Mesothelial cell of epicardium (in vitro differentiated cells): ENCODE results near the gene FAM168A. TPM values are rescaled to one million over a fixed set of nuclear protein-coding genes. Genes with fewer than 3 reads are reported as not detected.
A peak's percentile ranks its signal among the peaks of the same experiment; 100 is the strongest.

Experiments
- DNase-seq, 2 experiments: peaks; one replicate each; pipeline ENCODE4 v3.0.0; 2021; ENCODE audit warnings: low spot score in 2 of 2; ENCODE audit not compliant: unreplicated experiment in 2 of 2
- H3K27ac Mint-ChIP-seq: 2 replicates; pipeline ENCODE4 v1.8.0; 2021; ENCODE audit warnings: mixed read lengths
- H3K27me3 Mint-ChIP-seq: 2 replicates; pipeline ENCODE4 v1.8.0; 2021; ENCODE audit warnings: low read depth, mixed read lengths
- H3K36me3 Mint-ChIP-seq: 2 replicates; pipeline ENCODE4 v1.8.0; 2021; ENCODE audit warnings: mixed read lengths
- H3K4me1 Mint-ChIP-seq: 2 replicates; pipeline ENCODE4 v1.8.0; 2021; ENCODE audit warnings: mixed read lengths
- H3K4me3 Mint-ChIP-seq: 2 replicates; pipeline ENCODE4 v1.8.0; 2021; ENCODE audit warnings: mild to moderate bottlenecking, moderate library complexity, mixed read lengths
- H3K9me3 Mint-ChIP-seq: 2 replicates; pipeline ENCODE4 v1.8.0; 2021; ENCODE audit warnings: mixed read lengths
- total RNA-seq: library from RNA; stranded (reverse); gene quantifications from 3 replicates; pipeline ENCODE4 v1.2.1, GENCODE V29; 2021
- TF ChIP-seq, protein P1 (sequence below): fragments of 200-600 bp; sonication (generic); IDR thresholded peaks from one replicate; pipeline ENCODE4 v1.5.0; 2021; ENCODE audit warnings: antibody characterized with exemption; ENCODE audit not compliant: unreplicated experiment

FAM168A gene
- total RNA-seq, 1 donor from 2014 or later: 61.8 TPM

DNA sequence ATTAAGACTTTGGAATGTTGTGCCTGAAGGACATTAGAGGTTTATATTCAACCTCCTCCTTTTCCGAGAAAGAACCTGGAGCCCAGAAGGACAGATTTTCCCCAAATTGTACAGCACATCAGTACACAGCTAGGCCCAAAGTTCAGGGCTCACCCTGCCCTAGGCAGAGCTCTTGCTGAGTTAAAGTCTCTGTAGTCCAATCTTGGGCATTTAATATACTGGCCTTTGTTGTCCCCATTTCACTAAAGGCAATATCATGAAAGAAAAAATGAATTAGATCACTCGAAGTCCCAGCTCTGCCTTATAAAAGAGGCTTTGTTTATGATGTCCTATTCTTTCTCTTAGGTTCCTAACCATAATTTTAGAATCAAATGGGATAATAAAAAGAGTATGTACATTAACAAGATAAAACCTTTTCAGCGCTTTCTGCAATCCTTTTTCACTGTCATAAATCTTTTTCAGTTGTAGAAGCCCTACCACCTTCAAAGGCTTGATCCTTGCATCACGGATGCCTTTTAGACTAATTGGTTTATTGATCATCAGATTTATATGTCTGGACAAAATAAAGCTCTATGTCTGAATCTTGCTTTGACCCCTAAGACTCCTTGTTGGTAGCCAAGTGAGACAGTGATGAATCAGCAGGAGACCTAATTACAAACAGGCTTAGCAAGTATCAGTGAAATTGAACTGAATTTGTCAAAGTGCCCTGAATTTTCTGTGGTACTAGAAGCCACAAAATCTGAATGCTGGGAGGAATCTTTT lies 181.9 kb downstream of the FAM168A start:
- Mint-ChIP-seq H3K9me3 (no peaks in the 10 kb centered on the region), H3K4me1 (peaks cover 15% of the 10 kb centered on the region), H3K4me3 (no peak overlapping the region), H3K27ac (peak overlapping the region; percentile 62), H3K27me3 (no peaks in the 10 kb centered on the region), H3K36me3 (peaks cover 18% of the 10 kb centered on the region)
- TF ChIP-seq, protein P1, sequence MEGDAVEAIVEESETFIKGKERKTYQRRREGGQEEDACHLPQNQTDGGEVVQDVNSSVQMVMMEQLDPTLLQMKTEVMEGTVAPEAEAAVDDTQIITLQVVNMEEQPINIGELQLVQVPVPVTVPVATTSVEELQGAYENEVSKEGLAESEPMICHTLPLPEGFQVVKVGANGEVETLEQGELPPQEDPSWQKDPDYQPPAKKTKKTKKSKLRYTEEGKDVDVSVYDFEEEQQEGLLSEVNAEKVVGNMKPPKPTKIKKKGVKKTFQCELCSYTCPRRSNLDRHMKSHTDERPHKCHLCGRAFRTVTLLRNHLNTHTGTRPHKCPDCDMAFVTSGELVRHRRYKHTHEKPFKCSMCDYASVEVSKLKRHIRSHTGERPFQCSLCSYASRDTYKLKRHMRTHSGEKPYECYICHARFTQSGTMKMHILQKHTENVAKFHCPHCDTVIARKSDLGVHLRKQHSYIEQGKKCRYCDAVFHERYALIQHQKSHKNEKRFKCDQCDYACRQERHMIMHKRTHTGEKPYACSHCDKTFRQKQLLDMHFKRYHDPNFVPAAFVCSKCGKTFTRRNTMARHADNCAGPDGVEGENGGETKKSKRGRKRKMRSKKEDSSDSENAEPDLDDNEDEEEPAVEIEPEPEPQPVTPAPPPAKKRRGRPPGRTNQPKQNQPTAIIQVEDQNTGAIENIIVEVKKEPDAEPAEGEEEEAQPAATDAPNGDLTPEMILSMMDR: no peak
- DNase-seq: no peak

DNA sequence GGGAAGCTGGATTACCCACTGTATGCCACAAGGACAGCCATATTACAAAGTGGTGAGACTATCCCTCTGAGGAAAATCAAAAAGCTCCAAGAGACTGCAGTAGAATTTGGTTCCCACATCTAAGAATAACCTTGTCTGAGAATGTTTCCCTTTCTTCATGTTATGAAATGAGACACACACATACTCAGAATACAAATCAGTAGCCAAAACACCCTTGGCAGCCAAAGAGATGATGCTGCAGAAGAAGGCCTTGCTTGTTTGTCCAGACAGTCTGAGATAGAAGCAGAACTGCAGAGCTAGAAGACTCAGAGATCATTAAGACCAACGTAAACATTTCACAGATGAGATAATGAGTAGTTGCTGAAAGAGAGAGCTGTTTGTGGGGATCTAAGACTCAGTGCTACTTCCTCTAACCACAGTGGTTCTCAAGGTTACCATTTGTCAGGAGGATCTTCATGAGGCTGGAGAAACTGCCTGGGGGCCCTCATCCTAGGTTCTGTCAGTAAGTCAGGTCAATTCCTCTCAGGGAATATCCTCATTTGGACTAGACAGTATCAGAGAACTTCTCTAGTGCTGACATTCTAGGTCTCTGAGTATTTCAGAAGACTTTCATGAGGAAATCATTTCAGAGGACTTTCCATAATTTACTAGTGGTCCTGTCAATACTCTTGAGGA lies 182.8 kb downstream of the FAM168A start:
- DNase-seq: no peak
- peak overlapping the region; percentile 82 for H3K27ac Mint-ChIP-seq
- peaks cover 15% of the 10 kb centered on the region for H3K4me1 Mint-ChIP-seq
- H3K4me3 Mint-ChIP-seq: no peak overlapping the region
- H3K36me3 Mint-ChIP-seq: peaks cover 19% of the 10 kb centered on the region
- TF ChIP-seq, protein P1: no peak
- H3K9me3 Mint-ChIP-seq: no peaks in the 10 kb centered on the region
- H3K27me3 Mint-ChIP-seq: no peaks in the 10 kb centered on the region

DNA sequence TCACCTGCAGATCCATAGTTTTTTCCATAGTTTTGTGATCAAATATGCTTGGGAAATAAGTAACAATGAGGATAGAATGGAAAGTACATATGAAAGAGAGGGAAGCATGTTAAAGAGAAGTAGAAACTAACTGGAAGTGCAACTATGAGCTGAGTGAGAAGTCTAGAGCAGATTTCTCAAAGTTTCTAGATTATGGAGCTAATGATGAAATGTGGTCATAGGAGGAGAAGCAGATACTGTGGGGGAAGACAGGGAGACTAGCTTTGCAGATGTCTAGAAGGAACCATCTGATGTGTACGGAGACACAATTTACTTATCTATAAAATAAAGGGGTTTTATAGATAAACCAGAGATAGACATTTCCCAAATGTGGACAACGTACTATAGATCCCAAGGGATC lies 184.7 kb downstream of the FAM168A start:
- DNase-seq: no peak
- TF ChIP-seq, protein P1: no peak
- Mint-ChIP-seq H3K9me3 (no peaks in the 10 kb centered on the region), H3K4me3 (no peak overlapping the region), H3K27me3 (no peaks in the 10 kb centered on the region), H3K36me3 (peaks cover 24% of the 10 kb centered on the region), H3K4me1 (peaks cover 15% of the 10 kb centered on the region), H3K27ac (no peak overlapping the region)

DNA sequence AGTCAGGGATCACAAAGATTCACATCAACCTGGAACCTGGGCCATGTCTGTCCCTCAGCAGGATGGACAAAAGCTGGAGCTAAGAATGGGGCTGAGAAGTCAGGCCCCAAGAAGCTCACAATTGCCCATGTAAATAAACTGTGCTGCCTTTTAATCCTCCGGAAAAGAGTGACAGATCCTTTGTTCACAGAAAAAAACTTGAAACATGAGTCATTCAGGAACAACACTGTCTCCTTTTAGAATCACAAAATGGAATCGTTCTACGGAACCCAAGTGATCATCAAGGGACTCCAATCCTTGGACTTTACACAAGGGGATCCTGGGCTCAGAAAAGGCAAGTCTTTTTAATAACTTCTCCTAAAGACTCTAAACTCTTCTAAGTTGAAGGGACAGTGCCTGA lies 185.6 kb downstream of the FAM168A start:
- no peak overlapping the region for H3K4me3 Mint-ChIP-seq
- peaks cover 21% of the 10 kb centered on the region for H3K36me3 Mint-ChIP-seq
- H3K27me3 Mint-ChIP-seq: no peaks in the 10 kb centered on the region

DNA sequence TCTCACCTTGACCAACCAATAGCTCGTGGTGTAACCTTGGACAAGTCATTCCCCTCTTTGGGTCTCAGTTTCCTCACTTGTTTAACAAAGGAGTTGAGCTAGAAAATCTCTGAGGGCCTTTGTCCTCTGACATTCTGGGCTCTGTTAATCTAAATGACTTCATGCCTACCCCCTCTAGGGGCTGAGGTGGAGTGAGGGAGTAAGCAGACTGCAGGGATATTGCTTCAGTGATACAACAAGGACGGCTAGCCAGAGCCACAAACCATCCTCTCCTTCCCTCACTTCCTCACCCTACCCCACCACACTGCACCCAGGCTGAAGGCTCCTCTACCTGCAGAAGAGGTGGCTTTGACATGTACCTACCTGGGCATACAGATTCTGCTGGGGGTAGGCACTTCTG lies 186.9 kb downstream of the FAM168A start:
- H3K9me3 Mint-ChIP-seq: no peaks in the 10 kb centered on the region
- peaks cover 21% of the 10 kb centered on the region for H3K36me3 Mint-ChIP-seq
- no peaks in the 10 kb centered on the region for H3K27me3 Mint-ChIP-seq
- TF ChIP-seq, protein P1: no peak
- peaks cover 5% of the 10 kb centered on the region for H3K4me1 Mint-ChIP-seq
- no peak overlapping the region for H3K4me3 Mint-ChIP-seq
- no peak overlapping the region for H3K27ac Mint-ChIP-seq
- DNase-seq: no peak

More for the DNA sequence above, 185.6 kb downstream of the FAM168A start:
- H3K9me3 Mint-ChIP-seq: no peaks in the 10 kb centered on the region
- DNase-seq: no peak
- peaks cover 15% of the 10 kb centered on the region for H3K4me1 Mint-ChIP-seq
- H3K27ac Mint-ChIP-seq: no peak overlapping the region
- TF ChIP-seq, protein P1: no peak
